Tibial nerve (tissue), 3 donors: ENCODE data around the gene S100A10.

ENCODE experiments used
- CTCF ChIP-seq, 5 experiments: fragments of 200-600 bp in 3 of 5; fragments of 450-650 bp in 2 of 5; sonication (generic) in 3 of 5; IDR thresholded peaks; one replicate each; pipeline ENCODE4 v1.5.1; 2016 to 2019; ENCODE audit warnings: antibody characterized with exemption in 5 of 5, mild to moderate bottlenecking in 3 of 5, moderate library complexity in 2 of 5
- POLR2A ChIP-seq, 2 donors: fragments of 450-650 bp; IDR thresholded peaks; one replicate each; pipeline ENCODE4 v1.6.1; 2017; ENCODE audit warnings: antibody characterized with exemption in 2 of 2, mild to moderate bottlenecking in 2 of 2, moderate library complexity in 2 of 2

- TF ChIP-seq CTCF (IDR thresholded peaks at IDR 0.05) (no peak), POLR2A (IDR thresholded peaks at IDR 0.05) (no peak)
Measured at GRCh38 chr1:152039461-152039860, 45.8 kb upstream of the S100A10 start.
